ENCODE results near the gene GNG13.

Gene GNG13

DNA sequence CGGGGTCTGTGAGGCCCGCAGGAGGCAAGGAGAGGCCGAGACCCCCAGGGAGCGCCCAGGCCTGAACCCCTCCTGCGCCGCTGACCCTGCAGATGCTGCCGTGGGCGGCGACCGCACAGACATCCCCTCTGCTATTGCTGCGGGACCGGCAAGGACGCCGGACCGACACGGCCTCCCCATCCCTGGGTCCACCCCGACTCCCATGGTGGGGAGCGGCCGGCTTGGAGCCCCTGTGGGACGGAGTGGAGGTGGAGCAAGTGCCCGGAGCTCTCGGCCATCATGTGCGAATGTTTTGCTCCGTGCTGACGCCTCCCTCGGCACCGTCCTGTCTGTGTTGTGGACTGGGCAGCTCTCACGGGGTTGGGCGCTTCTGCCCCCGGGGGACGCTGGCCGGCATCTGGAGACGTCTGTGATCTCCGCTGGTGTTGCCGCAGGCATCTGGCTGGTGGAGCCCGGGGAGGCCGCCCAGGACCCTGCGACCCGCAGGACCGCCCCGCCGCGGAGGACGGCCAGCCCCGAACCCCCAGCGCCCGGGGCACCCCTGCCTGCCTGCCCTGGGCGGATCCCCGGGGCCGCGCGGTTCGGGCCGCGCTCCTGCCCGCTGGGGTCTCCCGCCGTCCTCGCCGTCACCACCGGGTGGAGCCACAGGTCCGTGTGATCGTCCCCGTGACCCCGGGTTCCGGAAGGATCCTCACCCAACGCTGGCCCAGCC lies 12.8 kb upstream of the GNG13 start:
- DNase-seq (ENCODE audit: low spot score) = peak; percentile 85

DNA sequence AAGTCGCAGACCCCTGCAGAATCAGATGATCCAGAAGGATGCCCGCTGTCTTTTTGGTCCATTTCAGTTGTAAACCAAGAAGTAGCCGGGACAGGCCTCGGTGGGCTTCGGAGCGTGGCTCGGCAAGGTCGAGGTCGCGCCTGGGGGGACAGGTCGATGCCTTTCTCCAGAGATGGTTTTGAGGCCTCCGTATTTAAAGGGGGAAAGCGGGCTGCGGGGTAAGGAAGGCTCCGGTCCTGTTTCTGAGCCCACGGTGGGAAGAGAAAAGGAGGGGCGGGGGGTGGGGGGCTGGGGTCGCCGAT lies 7.5 kb upstream of the GNG13 start:
- no peak for DNase-seq (ENCODE audit: low spot score)

DNA sequence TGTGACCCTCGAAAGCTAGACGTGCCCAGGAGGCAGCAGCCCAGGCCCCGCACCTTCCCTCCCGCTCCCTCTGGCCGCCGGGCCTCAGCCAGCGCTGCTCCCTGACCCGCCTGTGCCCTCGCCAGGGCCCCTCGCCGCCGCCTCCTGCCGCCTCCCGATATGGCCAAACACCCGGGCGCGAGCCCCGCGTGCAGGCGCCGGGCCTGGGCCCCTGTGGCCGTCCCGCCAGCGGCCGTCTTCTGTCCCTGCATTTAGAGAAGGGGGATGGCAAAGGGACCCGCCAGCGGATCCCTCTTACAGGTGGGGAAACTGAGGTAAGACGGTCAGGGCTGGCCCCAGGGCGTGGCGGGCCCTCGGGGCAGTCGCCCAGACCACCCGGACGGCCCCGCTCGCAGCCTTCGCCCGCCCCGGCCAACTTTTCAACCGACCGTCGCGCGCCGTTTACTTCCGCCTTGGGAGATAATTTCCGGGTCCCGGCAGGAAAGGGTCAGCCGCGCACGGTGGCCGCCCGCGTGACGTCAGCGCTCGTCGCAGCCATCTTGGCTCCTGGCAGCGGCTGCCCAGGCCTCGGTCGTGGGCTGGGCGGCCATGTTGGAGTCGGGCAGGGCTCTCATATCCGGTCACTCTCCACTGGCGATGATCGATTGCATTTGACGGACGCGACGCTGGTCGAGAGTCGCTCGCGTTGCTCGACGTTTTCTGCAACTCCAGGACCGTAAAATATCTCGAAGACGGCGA lies 7.0 kb upstream of the GNG13 start:
- peak; percentile 99 for DNase-seq (ENCODE audit: low spot score)

DNA sequence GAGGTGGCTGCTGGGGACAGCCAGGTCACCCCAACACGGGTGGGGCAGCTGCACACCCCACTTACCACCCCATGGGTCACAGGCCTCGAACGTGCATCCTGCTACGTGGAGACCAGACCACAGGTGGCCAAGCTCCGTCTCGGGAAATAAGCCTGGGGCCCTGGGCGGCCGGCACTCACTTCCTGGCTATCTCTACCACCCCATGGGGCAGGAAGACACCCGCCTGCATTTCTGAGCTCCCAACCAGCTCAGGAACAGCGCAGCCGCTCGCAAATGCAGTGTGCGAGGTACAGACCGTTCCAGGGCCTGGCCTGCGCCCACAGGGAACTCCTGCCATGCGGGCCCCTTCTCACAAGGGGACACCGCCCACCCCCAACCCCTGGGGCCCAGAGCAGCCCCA lies 4.9 kb upstream of the GNG13 start:
- DNase-seq (ENCODE audit: low spot score) = no peak

DNA sequence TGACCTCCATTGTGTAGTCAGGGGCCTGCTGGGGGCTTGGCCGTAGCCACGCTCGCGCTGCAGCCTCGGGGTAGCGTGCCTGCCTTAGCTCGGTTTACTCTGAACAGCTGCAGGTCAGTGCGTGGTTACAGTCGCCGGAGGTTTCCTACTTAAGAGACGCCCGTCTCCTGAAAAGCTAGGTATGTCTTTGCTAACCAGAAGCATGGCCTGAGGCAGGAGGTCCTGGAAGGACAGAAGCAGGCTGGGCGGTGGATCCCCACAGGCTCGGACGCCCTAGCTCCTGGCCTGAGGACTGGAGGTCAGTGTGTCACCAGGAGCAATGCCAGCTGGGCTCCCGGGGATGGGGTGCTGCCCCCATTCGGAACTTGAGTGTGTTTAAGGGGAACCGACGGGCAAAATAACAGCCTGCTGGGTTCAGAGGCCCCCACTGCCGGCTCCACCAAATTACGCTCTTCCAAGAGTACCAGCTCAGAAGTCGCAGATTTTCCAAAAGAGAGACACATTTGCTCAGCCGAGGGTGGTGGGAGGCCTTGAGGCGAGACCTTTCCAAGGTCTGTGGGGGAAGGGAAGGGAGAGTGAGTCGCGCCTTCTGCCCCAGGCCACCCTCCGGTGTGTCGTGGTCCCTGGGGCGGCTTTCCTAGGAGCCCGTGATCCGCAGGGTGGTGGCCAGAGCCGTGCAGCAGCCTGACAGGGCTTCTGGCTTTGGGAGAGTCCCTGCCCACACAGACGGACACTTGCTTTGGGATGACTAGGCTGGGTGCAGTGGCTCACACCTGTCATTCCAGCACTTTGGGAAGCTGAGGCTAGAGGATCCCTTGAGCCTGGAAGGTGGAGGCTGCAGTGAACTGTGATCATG lies 3.9 kb upstream of the GNG13 start:
- no peak for DNase-seq (ENCODE audit: low spot score)

DNA sequence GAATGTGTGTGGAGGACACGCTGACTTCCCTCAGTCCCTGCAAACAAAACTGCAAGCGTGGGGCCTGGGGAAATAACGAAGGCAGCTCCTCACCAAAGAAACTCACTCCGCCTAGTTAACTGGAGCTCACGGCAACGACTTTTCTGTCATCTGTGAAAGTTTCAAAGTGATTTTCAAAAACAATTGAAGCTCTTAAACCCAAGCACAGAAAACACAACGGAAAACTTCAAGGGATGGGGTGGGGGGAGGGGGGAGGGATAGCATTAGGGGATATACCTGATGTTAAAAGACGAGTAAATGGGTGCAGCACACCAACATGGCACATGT lies 3.2 kb upstream of the GNG13 start:
- DNase-seq (ENCODE audit: low spot score) = no peak

DNA sequence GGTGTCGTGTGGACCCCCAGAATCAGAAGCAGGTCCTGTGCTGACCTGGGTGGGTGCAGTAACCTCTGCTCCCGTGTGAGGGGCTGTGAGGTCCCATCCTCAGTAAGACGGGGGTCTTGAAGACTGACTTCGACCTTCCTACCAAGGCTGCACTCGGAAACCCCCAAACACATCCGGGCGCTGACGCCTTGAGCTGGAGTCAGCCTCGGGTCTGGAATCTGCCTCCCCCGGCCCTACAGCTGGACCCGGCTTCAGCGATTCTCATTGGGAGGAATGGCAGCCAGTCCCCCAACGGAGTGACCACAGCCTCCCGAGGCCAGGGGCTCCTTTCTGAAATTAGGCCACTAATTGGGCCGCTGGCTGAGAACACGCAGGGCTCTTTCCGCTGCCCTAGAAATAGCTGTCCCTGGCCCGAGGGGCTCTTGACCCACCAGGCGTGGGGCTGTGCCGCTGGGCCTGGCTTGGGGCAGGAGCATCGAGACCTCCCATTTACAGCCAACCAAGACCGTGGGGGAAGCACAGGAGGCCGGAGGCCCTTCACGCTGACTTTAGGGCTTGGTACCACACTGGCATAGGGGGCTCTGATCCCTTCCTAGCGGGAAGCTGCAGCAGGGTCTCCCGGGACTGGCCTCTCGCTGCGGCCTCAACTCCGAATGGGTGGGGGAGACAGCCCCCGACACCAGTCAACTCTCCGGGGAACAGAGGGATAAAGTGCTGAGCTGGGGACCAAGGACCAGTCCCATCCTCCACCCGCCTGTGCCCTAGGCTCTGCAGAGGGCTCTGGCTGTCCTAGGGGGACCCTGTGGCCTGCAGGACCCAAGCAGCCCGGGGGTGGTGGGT lies 2.6 kb upstream of the GNG13 start:
- DNase-seq (ENCODE audit: low spot score) = no peak

DNA sequence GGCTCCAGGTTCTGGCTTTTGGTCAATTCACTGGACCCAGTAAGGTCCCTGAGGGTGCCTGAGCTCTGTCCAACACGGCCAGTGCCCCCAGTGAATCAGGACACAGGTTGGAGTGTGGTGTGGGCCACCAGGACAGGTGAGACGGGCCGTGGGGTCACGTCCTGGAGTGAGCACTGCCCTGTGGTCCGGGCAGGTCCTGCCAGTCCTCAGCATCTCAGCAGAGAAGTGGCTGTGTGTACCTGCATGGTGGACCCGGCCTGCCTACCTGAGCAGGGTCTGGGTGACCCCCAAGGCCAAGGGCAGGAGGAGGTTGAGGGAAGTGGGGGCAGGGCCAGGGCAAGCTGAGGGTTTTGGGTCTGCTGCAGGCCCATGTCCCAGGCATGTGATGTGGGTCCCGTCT lies 1.9 kb upstream of the GNG13 start:
- DNase-seq (ENCODE audit: low spot score) = no peak

DNA sequence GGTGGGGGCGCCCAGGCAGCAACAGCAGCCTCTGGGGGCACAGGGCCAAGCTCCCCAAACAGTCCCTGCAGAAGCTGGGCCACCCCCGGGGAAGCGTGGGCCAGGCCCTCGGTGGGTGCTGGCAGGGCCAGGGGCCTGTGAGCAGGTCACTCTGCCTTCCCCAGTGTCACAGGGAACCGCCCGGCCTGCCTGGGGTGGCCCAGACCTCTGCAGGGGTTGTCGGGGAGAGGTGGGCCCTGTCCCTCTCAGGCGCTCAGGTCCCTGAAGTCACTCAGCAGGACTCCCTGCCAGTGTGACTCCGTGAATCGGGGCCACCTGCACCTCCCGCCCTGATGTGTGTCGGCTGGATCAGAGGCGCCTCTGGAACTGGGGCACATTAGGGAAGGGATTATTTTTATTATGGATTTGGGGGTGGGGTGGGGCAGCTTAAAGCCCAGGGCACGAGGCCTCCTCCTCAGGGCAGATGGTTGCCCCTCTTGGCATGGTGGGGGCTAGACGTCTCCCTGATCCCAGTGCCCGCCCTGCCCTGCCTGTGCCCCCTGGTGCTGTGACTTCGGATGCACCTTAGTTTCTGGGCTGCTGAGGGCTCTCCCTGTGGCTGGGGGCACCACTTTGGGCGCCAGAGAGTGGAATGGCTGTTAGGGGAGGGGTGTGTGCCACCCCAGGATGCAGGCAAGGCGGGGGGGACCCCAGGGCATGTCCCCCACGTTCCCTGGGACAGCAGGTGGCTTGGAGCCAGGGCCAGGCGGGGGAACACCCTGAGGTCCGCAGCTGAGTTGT lies 1.2 kb upstream of the GNG13 start:
- DNase-seq (ENCODE audit: low spot score) = no peak

DNA sequence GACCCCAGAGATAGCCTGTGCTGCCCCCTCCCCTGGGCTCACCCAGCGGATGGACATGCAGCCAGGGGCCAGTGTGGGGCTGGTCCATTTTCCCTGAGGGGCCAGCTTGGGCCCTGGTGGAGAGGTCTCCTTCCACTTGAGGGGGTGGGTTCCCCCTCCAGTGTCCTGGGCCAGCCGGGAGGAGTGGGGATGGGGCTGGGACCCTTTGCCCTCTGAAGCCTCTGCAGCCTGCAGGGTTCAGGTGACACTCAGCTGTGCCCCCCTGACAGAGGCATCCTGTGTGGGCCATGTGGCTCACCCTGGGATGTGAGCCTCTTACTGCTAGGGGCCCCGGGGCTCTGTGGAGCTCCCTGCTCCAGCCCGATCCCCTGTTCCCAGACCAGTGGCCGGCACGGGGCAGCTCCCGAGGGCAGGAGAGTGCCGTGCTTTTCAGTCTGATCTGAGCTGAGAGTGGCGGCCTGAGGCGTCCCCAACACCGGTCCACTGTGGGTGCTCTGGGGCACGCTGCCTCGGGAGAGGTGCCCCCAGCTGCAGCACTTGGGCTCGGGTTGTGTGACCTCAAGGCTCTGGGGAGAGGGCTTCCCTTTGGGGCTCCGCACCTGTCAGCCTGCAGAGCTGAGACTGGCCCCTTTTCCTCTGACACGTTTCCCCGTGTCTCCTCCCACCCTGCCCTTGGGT lies 439 bp upstream of the GNG13 start:
- DNase-seq (ENCODE audit: low spot score) = no peak

DNA sequence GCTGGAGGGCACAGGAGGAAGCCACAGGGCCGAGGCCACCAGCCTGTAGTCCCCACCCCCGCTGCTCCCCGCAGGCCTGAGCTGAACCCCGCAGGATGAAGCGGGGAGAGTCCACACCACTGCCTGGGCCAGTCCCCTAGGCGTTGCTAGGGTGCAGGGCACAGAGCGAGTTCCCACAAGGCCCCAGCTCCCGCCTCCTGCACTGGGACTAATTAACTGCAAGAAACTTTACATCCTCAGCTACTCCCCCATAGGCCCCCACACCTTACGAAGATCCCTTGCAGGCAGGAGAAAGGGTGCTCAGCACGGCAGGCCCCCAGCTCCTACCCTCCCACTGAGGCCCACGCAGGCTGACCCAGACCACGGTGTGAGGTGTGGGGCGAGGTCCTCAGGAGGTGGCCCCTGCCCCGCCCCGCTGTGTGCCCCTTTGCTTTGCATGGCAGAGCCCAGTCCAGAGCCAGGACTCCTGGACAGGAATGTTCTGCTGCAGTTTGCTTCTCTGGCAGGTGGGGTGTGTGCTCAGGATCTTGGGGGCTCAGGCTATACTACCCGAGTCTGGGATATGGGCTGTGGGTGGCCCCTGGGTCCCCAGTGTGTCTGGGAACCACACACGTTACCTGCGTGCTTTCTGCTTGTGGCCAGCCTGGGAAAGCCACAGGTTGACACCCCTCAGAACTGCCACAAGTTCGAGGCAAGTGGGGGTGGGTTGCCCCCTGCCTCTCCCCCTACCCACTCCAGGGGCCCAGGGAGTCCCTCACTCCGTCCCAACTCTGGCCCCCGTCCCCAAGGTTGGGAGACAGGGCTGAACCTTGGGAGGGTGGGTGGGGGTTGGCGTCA lies 1.2 kb downstream of the GNG13 start:
- no peak for DNase-seq (ENCODE audit: low spot score)

DNA sequence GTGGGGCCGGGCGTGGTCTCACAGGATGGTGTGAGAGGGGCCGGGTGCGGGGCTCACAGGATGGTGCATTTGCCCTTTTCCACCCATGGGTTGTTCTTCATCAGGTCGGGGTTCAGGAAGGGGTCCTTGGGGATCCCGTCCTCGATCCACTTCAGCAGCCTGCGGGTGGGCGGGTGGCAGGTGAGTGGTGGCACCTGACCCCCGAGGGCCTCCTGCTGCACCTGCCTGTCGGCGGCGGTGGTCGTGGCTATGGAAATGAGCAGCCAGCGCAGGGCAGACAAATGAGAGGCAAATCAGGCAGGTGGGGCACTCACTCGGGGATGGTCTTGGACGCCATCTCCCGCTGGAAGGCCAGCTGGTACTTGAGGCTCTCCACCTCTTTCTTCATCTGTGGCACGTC lies 1.9 kb downstream of the GNG13 start:
- no peak for DNase-seq (ENCODE audit: low spot score)

DNA sequence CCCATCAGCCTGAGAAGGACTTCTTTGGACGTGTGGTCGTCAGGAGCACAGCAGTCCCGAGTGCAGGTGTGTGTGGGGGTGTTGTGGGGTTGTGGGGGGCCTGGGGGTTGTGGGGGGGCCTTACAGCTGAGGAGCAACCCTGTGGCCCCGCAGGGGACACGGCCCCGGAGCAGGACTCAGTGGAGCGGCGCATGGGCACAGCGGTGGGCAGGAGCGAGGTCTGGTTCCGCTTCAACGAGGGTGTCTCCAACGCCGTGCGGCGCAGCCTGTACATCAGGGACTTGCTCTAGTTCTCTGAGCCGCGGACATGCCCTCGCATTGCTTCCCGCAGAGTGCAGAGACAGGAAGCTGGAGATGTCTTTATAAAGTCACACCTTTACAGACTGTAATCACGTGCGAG lies 2.8 kb downstream of the GNG13 start:
- no peak for DNase-seq (ENCODE audit: low spot score)

DNA sequence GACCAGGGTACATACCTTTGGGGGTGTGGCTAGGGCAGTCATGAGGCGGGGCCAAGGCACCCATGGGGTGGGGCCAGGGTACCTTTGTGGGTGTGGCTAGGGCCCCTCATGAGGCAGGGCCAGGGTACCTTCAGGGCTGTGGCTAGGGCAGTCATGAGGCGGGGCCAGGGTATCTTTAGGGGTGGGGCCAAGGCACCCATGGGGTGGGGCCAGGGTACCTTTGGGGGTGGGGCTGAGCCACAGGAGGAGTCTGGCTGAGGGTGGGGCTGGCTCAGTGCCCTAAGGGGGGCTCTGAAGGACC lies 3.5 kb downstream of the GNG13 start:
- DNase-seq (ENCODE audit: low spot score) = no peak

DNA sequence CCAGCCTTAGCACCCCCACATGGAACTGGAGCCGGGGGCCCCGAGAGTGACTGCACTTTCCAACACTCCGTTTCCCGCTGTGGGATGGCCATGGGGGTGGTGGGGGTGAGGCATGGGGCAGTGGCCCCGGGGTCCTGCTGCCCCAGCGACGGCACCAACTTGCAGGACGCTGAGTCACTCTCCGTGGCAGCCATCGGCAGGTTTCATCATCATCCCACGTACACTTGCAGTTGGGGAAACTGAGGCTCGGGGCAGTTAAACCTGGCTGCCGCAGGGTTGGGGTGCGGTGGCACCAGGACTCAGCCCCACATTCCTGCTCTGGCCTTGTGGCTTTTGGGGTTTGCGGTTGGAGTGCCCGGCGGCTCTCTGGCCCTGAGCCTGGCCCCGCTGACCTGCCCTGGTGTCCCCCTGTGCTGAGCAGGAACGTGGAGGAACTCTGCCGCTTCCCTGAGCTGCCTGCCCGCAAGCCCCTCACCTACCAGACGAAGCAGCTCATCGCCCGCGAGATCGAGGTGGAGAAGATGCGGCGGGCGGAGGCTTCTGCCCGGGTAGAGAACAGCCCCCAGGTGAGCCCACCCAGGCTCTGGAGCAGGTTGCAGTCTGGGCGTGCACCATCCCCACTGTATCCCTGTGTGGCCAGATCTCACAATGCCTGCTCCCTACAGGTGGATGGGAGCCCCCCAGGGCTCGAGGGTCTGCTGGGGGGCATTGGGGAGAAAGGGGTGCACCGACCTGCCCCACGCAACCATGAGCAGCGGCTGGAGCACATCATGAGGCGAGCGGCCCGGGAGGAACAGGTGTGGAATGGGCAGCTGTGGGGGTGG lies 4.0 kb downstream of the GNG13 start:
- DNase-seq (ENCODE audit: low spot score) = no peak

DNA sequence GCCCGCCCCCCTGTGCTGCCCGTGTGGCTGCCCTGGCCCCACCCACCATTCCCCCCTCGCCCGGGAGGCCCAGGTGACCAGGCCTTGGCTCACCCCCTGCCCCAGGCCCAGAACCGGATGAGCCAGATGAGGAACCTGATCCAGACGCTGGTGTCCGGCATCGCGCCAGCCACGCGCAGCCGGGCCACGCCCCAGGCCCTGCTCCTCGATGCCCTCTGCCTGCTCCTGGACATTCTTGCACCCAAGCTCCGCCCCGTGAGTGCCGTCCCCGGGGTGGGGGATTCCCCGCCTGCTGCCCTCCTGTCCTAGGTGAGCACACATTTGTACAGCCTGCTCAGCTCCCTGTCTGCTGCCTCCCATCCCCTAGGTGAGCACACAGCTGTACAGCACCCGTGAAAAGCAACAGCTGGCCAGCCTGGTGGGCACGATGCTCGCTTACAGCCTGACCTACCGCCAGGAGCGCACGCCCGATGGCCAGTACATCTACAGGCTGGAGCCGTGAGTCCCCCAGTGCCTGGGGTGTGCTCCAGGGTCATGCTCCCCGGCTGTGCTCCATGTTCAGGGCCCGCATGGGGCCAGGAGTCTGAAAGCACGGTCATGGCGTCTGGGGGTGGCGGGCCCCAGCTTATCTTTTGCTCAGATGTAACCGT lies 4.8 kb downstream of the GNG13 start:
- no peak for DNase-seq (ENCODE audit: low spot score)

DNA sequence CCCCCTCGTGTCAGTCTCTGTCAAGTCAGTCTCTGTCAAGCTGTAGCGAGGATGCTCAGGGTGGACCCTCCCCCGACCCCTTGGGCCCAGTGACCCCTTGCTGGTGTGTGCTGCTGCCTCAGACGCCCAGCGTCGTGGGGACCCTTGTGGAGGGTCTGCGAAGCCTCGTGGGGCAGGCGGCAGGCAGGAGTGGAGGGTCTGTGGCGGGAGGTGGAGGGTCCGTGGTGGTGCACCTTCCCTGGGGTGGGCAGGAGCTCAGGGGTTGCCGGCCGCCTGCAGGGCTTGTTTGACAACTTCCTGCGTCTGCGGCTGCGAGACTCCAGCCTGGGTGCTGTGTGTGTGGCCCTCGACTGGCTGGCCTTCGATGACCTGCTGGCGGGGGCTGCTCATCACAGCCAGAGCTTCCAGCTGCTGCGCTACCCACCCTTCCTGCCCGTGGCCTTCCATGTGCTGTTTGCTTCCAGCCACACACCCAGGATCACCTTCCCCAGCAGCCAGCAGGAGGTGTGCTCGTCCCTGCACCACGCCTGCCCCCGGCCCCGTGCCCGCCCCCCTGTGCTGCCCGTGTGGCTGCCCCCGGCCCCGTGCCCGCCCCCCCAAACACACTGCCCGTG lies 5.6 kb downstream of the GNG13 start:
- DNase-seq (ENCODE audit: low spot score) = no peak

DNA sequence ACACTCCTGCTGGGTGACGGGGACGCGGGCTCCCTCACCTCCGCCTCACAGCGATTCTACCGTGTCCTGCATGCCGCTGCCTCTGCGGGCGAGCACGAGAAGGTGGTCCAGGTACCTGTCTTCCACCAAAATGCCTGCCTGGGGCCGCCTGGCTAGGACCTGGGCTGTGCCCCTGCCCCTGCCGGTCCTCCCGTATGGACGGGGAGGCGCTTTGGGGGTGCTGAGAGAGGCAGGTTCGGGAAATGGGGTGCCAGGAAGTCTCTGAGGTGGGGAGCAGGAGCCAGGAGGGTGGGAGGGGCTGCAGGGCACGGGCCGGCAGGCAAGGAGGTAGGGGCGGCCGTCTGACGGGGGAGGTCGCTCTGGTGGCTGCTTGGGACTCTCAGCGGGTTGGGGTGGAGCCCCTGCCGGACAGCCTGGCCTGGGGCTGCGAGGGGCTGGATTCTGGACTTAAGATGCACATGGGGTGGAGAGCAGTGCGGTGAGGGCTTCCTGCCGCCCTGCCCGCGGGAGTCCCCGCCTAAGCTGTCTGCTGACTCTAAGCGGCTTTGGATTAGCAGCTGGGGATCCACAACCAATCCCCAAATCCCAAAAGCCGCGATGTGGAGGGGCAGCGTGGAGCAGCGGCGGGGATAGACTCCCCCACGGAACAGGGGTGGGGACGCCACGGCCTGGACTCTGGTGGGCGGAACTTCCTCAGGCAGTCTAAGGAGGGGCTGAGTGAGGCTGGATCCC lies 6.3 kb downstream of the GNG13 start:
- DNase-seq (ENCODE audit: low spot score) = no peak

Measured in AG20443 (cell line).